HepG2 (cell line): ENCODE results near the gene RNF168.

Experiments
- DR1 ChIP-seq: sonication (generic); formaldehyde crosslinking; IDR thresholded peaks from 2 replicates; pipeline ENCODE4 v1.8.0; 2021; ENCODE audit warnings: mild to moderate bottlenecking, missing genetic modification reagents, inconsistent platforms
- RELA ChIP-seq: sonication (generic); formaldehyde crosslinking; IDR thresholded peaks from 2 replicates; pipeline ENCODE4 v1.4.0; 2020; ENCODE audit warnings: missing genetic modification reagents
- SATB2 ChIP-seq: sonication (generic); formaldehyde crosslinking; IDR thresholded peaks from 2 replicates; pipeline ENCODE4 v1.5.0; 2020; ENCODE audit warnings: missing genetic modification reagents

- TF ChIP-seq SATB2 (no peak), DR1 (no peak), RELA (no peak)
Observed at GRCh38 chr3:196486263-196486662, 17.3 kb downstream of the RNF168 start.
